Measurements from ENCODE around the gene FKBP2.

GRCh38 chr11:64243236-64243854 is 2.5 kb downstream of the FKBP2 start:
- no peak for TF ChIP-seq YY1 (IDR thresholded peaks at IDR 0.05; ENCODE audit: insufficient read depth, insufficient read length)
- TF ChIP-seq SUZ12 (IDR thresholded peaks at IDR 0.05; ENCODE audit: extremely low read depth, insufficient read depth, insufficient read length), result no peak
- no peak for TF ChIP-seq ZNF274 (IDR thresholded peaks at IDR 0.05; ENCODE audit: low read depth, low read length)
